Ammon's horn (tissue), 1 donor: ENCODE results near the gene AGBL4.

Source experiments
- DNase-seq: peaks from one replicate; pipeline ENCODE4 v3.0.0-alpha.2; 2016; ENCODE audit warnings: low spot score

AGBL4 gene

DNA sequence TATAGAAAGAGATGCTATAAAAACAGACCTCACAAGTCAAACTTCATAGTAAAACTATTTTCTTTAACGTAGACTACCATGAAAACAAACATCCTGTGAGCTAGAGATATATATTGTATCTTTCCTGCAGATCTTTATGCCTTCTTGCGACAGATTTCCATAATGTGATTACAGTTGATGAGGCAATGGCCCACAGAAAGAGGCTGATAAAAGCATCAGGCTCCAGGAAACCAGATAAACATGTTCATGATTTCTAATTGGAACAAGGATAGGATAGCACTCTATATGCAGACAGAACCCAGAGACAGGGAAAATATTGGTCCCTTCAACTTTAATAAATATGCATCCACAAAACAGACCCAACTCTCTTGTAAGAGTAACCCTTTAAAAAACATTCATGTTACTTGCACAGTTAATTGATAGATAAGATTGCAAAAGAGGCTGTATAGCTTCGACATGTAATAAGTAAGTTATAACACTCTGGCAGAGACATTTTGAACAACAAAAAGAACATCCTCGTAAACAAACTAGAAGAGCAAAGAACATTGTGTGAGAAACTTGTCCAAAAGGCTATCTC is 329.4 kb downstream of the AGBL4 start:
- no peak for DNase-seq

DNA sequence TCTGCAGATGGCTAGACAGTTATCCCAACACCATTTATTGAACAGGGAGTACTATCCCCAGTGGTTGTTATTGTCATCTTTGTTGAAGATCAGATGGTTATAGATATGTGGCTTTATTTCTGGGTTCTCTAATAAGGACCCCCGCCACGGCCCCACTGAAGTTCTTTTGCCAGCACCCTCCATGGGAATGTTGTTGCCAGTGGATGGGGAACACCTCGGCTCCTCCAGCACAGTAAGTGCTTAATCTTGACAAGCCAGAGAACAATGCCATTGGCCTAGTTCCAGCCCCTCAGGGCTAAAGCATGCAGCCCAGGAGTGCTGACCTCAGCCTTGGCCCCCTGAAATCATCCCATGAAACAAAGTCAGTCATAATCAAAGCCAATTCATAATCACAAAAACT is 337.6 kb downstream of the AGBL4 start:
- no peak for DNase-seq

DNA sequence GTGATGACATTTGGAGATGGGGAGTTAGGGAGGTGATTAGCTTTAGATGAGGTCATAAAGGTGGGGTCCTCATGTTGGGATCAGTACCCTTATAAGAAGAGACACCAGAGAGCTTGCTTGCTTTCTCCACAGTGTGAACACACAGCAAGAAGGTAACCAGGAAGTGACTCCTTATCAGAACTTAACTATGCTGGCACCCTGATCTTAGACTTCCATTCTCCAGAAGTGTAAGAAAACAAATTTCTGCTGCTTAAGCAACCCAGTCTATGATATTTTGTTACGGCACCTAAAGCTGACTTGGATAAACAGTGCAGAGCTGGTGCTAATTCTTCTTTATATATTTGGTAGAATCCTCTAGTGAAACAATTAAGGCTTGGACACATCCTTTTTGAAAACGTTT is 346.0 kb downstream of the AGBL4 start:
- no peak for DNase-seq

DNA sequence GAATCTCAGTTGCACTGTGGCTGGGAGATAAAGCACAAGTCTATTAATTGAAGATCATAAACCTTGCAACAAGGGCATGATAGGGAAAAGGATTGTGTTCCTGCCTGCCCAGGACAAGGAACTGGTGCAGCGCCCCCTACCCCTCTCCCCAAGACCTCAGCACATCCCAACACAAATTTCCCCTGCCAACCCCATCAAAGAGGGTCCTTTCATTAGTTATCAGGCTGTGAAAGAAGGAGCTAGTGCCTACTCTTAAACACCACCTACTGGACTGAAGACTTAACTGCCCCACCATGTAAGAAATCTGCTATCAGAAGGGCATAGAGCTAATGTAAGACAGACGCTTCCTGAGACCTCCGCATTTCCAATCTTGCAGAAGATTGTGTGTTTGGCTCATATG is 372.6 kb downstream of the AGBL4 start:
- DNase-seq = no peak

DNA sequence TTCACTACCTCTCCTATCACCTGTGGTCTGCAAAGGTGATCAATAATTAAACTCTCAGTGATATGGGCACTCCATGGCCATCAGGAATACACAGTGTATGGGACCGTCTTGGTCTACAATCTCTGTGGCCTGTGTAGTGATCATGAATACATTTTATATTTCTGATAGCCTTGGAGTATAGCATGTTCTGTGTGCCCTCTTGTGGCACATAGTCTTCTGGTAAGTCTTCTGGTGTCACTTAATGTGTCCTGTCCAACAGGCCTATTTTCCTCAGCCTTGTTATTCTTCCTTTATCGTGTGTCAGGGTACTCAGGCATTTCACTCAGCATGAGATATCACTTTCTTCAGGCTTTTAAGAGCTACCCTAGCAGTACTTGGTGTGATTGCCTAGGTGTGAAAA is 393.6 kb downstream of the AGBL4 start:
- DNase-seq = no peak

DNA sequence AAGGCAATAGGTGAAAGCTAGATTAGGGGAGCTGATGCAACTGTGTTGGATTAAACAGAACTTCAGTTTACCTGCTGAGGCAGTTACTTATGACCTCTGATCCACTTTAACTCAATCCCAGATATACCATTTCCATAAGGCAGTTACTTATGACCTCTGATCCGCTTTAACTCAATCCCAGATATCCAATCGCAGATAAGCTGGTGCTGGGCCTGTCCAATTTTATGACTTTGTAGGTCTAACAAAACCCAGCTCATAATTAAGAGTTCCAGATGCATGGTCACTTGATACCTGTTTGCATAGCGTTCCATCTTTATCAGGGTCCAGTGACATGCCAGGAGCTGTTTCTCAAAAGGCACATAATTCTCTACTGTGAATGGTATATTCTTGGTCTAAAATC is 396.0 kb downstream of the AGBL4 start:
- DNase-seq = no peak

DNA sequence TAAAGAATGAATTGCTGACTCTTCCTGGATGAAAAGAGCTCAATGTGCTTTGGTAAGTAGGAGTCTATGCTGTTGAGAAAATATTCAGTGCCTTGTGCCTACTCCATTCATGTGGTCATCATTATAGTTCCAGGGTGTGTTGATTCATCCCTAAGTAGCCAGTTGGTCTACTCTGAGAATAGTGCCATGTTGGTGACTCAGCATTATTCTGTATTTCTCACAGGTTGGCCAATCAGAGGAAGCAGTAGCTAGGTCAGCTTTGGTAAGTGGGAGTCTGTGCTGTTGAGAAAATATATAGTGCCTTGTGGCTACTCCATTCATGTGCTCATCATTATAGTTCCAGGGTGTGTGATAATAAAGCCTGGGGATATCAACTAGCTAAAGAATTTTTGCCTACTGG is 397.3 kb downstream of the AGBL4 start:
- DNase-seq = no peak

DNA sequence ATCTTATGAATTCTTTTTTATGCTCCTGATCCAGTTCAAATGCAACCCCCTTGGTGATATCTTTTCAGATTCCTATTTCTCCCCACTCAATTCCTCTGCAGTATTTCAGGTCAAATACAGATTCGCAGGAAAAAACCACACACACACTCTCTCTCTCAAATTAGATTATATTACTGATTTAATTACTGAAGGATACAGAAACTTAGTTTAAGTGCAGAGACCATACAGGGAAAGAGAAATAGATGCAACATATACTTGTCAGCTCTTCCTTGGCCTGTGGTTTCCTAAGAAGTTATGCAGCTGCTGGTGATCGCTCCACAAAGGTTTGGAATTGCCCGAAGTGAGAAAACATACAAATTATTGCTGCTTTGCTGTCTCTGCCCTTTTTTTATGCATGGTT is 400.9 kb downstream of the AGBL4 start:
- no peak for DNase-seq

DNA sequence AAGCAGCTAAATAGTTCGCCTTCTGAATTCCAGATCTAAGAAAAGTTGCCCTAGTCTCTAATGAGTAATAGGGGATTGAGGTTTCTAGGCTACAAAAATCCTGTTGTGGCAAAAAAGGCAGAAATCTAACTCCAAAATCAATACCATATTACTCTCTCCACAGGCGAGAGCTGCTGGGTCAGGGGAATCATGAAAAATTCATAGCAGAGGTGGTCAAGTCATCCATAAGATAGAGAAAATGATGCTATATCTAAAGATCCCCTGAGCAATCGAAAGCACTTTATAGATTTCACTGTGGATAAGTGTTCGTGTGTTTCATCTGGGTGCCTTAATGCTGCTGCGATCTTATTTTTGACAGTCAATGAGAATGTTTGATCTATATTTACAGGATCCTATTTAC is 417.7 kb downstream of the AGBL4 start:
- no peak for DNase-seq

DNA sequence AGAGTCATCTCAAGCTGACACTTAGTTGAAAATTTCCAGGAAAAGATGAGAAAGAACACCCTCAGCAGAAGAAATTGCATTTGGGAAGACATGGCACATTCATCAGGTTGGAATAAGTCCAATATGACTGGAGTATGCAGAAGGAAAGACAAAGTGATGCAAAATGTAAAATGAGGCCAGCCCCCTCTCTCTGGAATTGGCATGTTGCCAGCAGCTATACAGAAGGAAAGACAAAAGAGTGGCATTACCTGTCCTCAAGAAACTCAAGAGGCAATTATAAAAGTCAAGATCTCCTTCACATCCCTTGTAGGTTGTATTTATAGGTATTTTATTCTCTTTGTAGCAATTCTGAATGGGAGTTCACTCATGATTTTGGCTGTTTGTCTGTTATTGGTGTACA is 426.3 kb downstream of the AGBL4 start:
- no peak for DNase-seq

DNA sequence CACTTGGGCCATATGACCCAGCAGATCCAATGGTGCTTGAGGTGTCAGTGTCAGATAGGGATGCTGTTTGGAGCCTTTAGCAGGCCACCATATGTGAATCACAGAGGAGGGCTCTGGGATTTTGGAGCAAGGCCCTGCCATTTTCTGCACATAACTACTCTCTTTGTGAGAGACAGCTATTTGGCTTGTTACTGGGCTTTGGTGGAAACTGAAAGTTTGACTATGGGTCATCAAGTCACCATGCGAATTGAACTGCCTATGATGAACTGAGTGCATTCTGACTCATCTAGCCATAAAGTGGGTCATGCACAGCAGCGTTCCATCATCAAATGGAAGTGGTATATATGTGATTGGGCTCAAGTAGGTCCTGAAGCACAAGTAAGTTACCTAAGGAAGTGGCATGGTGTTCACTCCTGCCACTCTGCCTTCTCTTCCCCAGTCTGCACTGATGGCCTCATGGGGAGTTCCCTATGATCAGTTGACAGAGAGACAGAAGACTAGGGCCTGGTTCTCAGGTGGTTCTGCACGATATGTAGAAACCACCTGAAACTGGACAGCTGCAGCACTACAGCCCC is 447.3 kb downstream of the AGBL4 start:
- DNase-seq = no peak

DNA sequence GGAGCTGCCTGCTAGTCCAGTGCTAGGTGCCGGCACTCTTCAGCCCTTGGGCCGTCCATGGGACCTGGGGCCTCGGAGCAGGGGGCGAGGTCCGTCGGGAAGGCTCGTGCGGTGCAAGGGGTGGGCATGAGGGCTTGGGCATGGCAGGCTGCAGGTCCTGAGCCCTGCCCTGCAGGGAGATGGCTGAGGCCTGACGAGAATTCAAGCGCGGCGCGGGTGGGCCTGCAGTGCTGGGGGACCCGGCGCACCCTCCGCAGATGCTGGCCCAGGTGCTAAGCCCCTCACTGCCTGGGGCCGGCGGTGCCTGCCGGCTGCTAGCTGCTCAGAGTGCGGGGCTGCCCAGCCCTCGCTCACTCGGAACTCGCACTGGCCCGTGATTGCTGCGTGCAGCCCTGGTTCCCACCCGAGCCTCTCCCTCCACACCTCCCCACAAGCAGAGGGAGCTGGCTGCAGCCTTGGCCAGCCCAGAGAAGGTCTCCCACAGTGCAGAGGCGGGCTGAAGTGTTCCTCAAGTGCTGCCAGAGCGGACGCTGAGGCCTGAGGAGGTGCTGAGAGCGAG is 467.0 kb downstream of the AGBL4 start:
- DNase-seq = no peak

DNA sequence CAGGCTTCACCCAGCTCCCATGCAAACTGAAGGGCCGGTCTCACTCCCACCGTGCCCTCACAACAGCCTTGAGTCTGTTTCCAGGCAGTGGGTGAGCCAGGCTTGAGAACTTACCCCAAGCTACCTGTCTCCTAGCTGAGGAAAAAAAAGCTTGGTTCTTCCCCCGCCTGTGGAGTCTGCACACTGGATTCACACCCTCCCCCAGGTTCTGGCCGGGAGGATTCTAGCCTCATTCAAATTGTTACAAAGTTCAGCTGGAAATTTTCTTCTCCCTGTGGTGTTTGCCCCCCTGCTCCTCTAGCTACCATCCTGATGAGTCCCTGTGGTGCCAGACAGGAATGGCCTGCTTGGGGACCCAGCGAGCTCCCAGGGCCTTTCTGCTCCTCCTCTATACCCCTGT is 471.7 kb downstream of the AGBL4 start:
- no peak for DNase-seq

DNA sequence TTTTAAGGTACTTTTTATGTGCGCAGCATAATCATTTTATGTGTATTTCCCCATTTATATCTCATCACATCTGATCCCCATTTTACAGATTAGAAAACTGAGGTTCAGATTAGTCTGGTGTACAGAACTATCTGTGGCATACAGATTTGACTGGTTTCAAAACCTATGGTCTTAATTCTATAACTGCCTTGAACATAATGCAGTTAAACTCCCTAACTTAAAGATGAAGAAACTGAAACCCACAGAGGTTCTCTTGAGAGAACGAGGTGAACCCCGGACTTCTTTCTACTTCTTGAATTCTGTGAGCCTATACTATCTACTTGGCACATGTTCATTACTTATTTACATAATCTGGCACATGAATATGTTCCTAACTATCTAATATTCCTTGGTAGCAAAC is 479.1 kb downstream of the AGBL4 start:
- DNase-seq = no peak

DNA sequence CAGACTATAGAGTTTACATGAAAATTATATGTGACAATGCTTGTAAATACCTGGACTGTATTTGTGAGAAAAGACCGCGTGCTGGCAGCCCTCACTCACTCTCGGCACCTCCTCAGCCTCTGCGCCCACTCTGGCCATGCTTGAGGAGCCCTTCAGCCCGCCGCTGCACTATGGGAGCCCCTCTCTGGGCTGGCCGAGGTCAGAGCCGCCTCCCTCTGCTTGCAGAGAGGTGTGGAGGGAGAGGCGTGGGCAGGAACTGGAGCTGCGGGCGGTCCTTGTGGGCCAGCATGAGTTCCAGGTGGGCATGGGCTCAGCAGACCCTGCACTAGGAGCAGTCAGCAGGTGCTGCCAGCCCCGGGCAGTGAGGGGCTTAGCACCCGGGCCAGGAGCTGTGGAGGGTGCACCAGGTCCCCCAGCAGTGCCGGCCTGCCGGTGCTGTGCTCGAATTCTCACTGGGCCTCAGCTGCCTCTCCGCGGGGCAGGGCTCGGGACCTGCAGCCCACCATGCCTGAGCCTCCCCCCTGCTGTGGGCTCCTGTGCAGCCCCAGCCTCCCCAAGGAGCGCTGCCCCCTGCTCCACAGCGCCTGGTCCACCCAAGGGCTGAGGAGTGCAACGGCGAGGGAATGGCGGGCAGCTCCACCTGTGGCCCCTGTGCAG is 482.5 kb downstream of the AGBL4 start:
- no peak for DNase-seq

DNA sequence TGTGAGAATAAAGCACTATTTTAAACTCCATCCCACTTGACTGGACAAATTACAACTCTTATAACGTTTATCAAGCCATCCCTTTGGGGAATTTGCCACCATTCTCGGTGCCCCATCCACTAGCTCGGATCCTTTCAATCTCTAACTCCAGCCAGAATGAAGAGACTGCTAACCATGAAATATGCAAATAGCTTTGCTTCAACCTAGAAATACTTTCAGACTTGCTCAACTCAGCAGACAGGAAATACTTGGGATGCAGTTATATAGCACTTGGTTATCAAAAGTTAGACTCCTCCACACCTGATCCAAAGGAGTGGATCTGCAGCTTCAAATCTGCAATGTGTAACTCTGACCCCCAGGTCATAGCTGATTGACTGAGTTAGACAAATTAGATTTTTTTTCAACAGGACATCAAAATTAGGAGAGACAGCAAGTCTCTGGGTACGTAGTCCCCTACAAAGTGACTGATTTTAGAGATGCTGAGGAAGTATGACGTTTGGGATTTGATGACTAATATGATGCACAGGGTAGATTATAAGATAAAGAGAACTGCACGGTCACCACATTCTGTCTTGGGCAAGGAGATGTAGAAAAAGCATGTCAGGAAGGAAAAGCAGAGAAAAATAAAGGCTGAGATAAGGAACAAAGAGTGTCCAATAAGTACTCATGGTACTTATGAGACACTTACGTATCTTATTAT is 496.0 kb downstream of the AGBL4 start:
- DNase-seq = no peak

DNA sequence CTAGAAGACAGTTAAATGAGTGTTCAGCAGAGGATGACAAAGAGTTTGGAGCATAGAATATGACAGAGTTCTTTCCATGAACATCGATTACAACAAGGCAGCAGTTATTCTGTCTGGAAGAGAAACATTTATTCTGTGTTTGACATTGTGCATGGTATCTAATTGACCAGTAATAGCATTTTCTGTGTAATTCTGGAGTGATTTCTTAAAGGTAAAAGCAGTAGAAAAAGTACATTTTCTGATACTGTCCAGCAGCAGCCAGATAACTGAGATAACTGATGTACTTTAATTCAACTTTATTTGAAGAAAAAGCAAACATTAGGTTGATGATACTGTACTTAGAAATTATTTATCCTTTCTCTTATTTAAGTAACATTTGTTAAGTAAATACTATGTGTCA is 497.1 kb downstream of the AGBL4 start:
- no peak for DNase-seq

DNA sequence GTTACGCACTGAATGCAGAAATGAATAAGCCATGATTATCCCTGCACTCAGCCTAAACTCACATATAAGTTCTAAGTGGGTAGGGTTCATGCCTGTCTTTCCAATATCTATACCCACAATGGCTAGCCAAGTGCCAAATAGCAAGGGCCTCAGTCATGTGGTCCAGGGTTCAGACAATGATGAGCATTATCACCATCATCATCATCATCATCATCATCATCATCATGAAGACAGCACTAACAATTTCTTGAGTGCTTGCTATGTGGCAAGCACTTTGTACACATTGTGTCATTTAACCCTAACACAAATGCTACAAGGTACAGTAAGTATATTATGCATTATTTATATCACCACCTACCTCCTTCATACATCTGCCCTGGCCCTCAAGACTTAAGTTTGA is 500.0 kb downstream of the AGBL4 start:
- no peak for DNase-seq

DNA sequence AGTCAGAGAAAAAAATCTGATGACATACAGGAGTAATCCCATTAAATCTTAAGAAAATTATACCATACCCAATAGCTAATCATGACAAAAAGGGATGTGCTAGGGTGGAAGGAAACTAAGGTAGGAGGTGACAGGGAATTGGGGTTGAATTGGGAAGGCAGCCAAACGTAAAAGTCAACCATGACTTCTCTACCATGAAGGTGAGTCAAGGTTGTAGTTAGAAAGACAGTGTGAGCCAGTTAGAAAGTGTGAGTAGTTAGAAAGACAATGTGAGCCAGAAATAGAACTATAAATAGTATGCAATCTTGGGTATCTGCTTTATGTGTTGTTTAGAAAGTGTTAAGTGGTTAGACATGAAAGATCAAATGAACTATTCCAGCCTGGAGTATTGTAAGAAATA is 556.8 kb downstream of the AGBL4 start:
- DNase-seq = no peak

DNA sequence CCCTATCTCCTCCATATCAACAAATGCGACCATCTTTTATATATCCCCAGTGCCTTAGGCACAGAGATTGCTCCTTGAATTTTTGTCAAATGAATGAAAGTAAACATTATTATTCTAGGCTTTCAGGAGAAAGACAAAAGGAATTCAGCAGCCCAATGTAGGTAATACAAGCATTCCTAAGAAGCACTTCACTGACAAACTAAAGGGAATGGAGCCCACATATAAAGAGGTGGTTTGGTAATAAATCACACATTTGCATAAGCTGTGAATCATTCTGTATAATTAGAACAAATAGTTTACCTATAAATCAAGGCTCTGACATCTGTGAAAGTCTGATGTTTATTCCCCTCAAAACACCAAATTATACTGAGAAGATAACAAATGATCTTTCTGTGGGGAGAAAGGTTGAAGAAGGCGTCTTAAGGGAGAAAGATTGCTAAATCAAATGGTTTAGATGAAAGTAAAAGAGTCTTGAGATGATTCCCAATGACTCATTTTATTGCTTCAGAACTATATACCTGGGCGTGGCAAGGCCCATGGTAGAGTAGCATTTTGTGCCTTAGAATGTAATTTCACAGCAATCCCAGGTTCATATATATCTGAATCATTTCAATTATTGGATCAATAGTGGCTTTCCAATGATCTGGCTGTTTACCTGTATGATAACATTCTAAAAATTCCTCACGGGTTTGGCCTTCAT is 558.1 kb downstream of the AGBL4 start:
- DNase-seq = no peak

DNA sequence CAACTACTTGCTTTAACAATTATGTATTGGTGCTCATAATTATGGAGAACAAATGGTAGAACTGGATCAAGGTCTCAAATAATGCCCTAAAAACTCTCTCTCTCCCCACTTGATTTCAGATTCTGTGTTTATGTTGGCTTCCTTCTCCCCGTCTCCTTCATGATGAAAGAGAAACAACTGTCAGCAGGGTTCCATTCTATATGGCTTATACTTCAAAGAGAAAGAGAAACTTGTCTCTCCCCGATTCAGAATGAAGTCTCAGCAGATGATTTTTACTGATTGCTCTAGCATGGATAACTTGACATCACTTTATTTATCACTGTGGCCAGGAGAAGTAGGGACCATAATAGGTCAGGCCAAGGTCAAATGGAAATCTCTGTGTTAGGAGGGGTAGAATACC is 575.6 kb downstream of the AGBL4 start:
- no peak for DNase-seq

DNA sequence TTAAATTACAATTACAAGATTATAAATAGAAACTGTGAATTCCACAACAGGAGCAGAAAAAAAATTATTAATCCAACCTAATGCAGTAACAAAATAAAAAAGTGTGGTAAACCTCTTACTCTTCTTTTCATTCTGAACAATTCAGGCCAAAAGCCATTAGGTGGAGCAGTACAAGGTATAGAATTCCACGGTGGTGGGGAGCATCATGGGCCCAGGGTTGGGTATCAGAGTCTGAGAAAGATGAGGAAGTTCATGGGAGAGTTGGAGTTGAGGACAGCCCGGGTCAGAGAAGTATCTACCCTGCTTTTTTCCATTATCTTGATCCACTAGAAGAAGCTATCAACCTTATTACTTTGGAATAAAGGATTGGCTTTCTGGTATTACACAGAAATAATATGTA is 586.9 kb downstream of the AGBL4 start:
- no peak for DNase-seq

DNA sequence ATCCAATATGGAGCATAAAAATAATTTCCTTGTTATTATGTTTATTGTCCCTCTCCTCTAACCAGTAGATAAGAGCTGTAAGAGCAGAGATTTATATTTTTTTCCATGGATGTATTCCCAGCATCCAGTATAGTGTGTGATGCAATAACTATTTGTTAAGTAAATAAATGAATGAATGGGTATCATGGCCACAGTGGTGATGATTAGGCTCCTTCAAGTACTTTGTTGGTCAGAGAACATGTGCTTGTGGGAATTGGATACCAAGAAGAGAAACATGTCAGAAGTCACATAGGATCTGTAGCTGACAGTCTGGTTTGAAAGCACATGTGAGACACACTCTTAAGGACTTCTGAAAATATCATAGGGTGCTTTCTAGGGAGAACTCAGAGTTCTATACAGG is 588.5 kb downstream of the AGBL4 start:
- no peak for DNase-seq
